Measurements from ENCODE around the gene ELOVL5. TPM values are rescaled to one million over a fixed set of nuclear protein-coding genes. Genes with fewer than 3 reads are reported as not detected.

The ELOVL5 gene
- total and polyA plus RNA-seq, 2 experiments from 2014 or later = 83.3 to 180 TPM

- no peak for DNase-seq (ENCODE audit: low spot score)
- Histone ChIP-seq H3K4me2 (peak overlapping the region; percentile 79), H3K4me1 (ENCODE audit: insufficient read depth) (peaks cover 16% of the 10 kb centered on the region), H3K27ac (ENCODE audit: low read depth) (peak overlapping the region; percentile 79; the same call in 1 of the 2 replicates), H3F3A (replicated peaks; ENCODE audit: low read depth) (no peaks in the 10 kb centered on the region), H3K4me3 (peak overlapping the region; percentile 61), H3K36me3 (ENCODE audit: insufficient read depth) (no peaks in the 10 kb centered on the region), H3K27me3 (ENCODE audit: insufficient read depth) (0 out of 2 replicates have a peak, but pooled peaks cover 4% of the 10 kb centered on the region), H3K9me2 (ENCODE audit: insufficient read depth) (no peaks in the 10 kb centered on the region), H4K20me1 (replicated peaks; ENCODE audit: insufficient read depth) (no peaks in the 10 kb centered on the region), H2AFZ (peak overlapping the region; percentile 83; the same call in 1 of the 2 replicates), H3K79me2 (replicated peaks; ENCODE audit: insufficient read depth) (no peaks in the 10 kb centered on the region)
- Mint-ChIP-seq H3K36me3 (ENCODE audit: low read depth) (peaks cover 7% of the 10 kb centered on the region), H3K27me3 (ENCODE audit: insufficient read depth, low read depth, poor library complexity) (peaks cover 11% of the 10 kb centered on the region), H3K4me1 (peaks cover 25% of the 10 kb centered on the region), H3K4me3 (peak overlapping the region; percentile 82), H3K27ac (peak overlapping the region; percentile 95; the same call in 1 of the 2 replicates), H3K9me3 (peaks cover 16% of the 10 kb centered on the region)
- ATAC-seq = no peak
- TF ChIP-seq EZH2phosphoT487 (IDR thresholded peaks at IDR 0.05; ENCODE audit: unreplicated experiment) (no peak), CREB1 (CRISPR knock-in tag; IDR thresholded peaks at IDR 0.05; ENCODE audit: low read depth) (no peak), EZH2 (IDR thresholded peaks at IDR 0.05; ENCODE audit: low read depth, unreplicated experiment) (no peak), NANOG (IDR thresholded peaks at IDR 0.05; ENCODE audit: borderline replicate concordance) (no peak), POLR2AphosphoS5 (IDR thresholded peaks at IDR 0.05; ENCODE audit: low read depth) (no peak), ZNF331 (CRISPR knock-in tag; IDR thresholded peaks at IDR 0.05; ENCODE audit: low read depth) (no peak), STAT1 (IDR thresholded peaks at IDR 0.05; ENCODE audit: unreplicated experiment) (no peak), ZNF114 (CRISPR knock-in tag; IDR thresholded peaks at IDR 0.05) (no peak)
- TF ChIP-seq, protein P1, sequence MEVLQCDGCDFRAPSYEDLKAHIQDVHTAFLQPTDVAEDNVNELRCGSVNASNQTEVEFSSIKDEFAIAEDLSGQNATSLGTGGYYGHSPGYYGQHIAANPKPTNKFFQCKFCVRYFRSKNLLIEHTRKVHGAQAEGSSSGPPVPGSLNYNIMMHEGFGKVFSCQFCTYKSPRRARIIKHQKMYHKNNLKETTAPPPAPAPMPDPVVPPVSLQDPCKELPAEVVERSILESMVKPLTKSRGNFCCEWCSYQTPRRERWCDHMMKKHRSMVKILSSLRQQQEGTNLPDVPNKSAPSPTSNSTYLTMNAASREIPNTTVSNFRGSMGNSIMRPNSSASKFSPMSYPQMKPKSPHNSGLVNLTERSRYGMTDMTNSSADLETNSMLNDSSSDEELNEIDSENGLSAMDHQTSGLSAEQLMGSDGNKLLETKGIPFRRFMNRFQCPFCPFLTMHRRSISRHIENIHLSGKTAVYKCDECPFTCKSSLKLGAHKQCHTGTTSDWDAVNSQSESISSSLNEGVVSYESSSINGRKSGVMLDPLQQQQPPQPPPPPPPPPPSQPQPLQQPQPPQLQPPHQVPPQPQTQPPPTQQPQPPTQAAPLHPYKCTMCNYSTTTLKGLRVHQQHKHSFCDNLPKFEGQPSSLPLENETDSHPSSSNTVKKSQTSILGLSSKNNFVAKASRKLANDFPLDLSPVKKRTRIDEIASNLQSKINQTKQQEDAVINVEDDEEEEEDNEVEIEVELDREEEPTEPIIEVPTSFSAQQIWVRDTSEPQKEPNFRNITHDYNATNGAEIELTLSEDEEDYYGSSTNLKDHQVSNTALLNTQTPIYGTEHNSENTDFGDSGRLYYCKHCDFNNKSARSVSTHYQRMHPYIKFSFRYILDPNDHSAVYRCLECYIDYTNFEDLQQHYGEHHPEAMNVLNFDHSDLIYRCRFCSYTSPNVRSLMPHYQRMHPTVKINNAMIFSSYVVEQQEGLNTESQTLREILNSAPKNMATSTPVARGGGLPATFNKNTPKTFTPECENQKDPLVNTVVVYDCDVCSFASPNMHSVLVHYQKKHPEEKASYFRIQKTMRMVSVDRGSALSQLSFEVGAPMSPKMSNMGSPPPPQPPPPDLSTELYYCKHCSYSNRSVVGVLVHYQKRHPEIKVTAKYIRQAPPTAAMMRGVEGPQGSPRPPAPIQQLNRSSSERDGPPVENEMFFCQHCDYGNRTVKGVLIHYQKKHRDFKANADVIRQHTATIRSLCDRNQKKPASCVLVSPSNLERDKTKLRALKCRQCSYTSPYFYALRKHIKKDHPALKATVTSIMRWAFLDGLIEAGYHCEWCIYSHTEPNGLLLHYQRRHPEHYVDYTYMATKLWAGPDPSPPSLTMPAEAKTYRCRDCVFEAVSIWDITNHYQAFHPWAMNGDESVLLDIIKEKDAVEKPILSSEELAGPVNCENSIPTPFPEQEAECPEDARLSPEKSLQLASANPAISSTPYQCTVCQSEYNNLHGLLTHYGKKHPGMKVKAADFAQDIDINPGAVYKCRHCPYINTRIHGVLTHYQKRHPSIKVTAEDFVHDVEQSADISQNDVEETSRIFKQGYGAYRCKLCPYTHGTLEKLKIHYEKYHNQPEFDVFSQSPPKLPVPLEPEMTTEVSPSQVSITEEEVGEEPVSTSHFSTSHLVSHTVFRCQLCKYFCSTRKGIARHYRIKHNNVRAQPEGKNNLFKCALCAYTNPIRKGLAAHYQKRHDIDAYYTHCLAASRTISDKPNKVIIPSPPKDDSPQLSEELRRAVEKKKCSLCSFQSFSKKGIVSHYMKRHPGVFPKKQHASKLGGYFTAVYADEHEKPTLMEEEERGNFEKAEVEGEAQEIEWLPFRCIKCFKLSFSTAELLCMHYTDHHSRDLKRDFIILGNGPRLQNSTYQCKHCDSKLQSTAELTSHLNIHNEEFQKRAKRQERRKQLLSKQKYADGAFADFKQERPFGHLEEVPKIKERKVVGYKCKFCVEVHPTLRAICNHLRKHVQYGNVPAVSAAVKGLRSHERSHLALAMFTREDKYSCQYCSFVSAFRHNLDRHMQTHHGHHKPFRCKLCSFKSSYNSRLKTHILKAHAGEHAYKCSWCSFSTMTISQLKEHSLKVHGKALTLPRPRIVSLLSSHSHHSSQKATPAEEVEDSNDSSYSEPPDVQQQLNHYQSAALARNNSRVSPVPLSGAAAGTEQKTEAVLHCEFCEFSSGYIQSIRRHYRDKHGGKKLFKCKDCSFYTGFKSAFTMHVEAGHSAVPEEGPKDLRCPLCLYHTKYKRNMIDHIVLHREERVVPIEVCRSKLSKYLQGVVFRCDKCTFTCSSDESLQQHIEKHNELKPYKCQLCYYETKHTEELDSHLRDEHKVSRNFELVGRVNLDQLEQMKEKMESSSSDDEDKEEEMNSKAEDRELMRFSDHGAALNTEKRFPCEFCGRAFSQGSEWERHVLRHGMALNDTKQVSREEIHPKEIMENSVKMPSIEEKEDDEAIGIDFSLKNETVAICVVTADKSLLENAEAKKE (CRISPR knock-in tag; IDR thresholded peaks at IDR 0.05) = no peak
These were observed 11.6 kb upstream of the ELOVL5 start for GRCh38 chr6:53360093-53360912.

All from GM23338 (cell line).